ENCODE data around the gene NRG4. TPM values are rescaled to one million over a fixed set of nuclear protein-coding genes. Genes with fewer than 3 reads are reported as not detected.
"Not testable (repeated sequence)": the region's sequence is repeated elsewhere in the genome, so short reads cannot be mapped to it uniquely, and the experiment has no call there.

Gene NRG4, protein sequence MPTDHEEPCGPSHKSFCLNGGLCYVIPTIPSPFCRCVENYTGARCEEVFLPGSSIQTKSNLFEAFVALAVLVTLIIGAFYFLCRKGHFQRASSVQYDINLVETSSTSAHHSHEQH
- not detected in 2 replicates for total RNA-seq (2014; rRNA removed; shearing (Covaris generic))

DNA sequence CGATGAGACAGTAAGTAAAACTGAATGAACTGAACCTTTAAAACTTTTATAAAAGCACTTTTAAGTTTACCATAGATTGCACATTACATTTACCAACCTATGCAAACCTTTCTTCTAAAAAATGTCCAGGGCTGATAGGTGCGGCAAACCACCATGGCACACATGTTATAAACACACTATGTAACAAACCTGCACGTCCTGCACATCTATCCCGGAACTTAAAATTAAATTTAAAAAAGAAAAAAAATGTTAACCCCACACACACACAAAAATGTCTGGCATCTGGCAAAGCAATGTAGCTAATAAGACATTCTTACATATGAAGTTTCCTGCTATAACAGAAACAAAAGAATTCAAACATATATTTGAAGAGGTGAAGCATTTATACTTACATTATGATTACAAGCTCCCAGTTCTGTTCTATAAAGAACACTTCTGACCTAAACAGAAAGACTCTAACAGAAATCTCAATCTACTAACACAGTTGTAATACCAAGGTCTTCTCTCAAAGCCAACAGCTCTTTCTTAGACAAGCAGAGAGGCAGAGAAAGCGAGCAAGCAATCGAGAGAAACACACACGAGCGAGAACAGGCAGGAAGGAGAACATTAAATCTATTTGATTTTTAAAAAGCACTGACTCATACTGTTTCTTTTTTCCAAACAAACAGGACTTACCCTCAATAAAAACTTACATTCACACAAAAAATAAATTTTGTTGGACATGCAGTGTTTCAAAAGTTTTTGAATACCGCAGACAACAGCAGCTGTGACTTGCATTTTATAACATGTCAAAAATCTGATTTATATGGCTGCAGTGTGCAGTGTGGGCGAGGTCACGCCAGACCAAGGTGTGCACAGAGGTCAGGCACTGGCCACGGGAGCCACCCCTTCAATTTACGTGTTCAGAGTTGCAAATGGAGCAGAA is at the start of gene NRG4:
Gene NRG4 (minus strand): TSS at position 798 of the 925 bp plus-strand sequence. CDS start 1,194 bp downstream, outside the sequence.
- Histone ChIP-seq H3K27me3 (replicated peaks) (no peaks in the 10 kb centered on the region; the same call in 1 of the 2 replicates), H3K4me3 (no peak within 1 kb of the TSS), H3K36me3 (no peaks in the 10 kb centered on the region), H3K27ac (no peak within 1 kb of the TSS), H3K9me3 (replicated peaks) (no peaks in the 10 kb centered on the region), H3K4me1 (replicated peaks) (no peaks in the 10 kb centered on the region)
- peak in 1 of 2 experiments; percentile 28 for DNase-seq (ENCODE audit: low read depth in 1 of 2, low spot score in 2 of 2)

DNA sequence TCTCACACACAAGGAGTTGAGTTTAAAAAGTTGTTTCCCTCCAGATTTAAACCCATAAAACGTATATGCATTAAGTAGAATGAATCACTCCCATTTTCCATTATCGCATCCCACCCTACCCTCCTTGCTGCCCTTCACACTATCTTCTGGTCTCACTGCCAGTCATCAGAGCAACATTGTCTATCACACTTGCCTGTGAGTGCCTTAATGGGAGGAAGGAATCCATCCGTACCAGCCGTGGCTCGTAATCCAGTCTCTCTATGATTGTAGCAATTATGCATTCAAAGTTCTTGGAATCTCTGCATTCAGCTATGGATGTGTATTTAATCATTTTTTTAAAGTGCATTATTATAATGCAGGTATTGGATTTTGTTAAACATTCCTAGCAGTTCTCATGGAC is 49.5 kb upstream of the NRG4 start:
- Histone ChIP-seq H3K4me3 (no peak overlapping the region), H3K4me1 (replicated peaks) (peaks cover 14% of the 10 kb centered on the region), H3K27ac (no peak overlapping the region), H3K9me3 (replicated peaks) (no peaks in the 10 kb centered on the region), H3K36me3 (no peaks in the 10 kb centered on the region), H3K27me3 (replicated peaks) (peaks cover 61% of the 10 kb centered on the region)
- DNase-seq (ENCODE audit: low read depth in 1 of 2, low spot score in 2 of 2): no peak

DNA sequence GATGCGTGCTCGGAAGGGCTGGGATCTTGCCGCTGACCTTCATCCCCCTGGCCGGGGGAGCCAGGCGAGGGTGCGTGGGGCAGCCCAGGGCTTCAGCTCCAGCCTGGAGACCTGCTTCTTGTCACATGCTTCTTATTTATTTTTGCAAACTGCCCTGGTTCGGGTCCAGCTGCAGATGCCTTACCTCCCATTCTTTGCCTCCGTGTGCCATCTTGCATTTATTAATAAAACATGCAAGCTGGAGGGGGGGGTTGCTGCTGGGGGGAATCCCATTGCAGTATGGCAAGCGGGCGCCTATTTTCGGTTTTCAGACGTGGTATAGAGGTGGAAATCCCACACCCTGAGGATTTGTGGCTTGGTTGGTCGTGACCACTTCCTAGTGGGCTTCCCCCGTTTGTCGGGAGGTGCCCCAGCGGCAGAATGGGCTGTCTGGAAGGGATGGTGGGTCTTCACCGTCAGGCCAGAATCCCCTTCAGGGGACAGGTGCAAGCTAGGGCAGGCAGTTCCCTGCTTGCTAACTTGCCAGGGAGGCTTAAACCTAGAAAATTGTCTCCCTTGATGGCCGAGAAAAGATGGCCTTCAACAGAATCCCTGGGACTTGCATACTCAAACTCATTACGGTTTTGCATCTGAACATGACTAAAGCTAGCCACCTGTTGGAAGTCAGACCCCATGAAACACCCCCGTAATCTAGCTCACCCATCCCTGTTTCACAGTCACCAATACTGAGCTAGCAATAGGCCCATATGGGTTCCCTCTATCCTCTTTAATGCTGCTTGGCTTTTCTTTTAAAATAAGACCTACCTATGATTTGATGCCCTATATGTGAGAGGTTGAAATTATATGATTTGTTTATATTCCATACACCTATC is 48.1 kb upstream of the NRG4 start:
- no peaks in the 10 kb centered on the region for H3K36me3 ChIP-seq
- peaks cover 19% of the 10 kb centered on the region for H3K4me1 ChIP-seq (replicated peaks)
- H3K27ac ChIP-seq: no peak overlapping the region
- H3K4me3 ChIP-seq: peak overlapping the region; percentile 43
- no peaks in the 10 kb centered on the region for H3K9me3 ChIP-seq (replicated peaks)
- H3K27me3 ChIP-seq (replicated peaks): peaks cover 60% of the 10 kb centered on the region
- peak in 1 of 2 experiments; percentile 8 for DNase-seq (ENCODE audit: low read depth in 1 of 2, low spot score in 2 of 2)

DNA sequence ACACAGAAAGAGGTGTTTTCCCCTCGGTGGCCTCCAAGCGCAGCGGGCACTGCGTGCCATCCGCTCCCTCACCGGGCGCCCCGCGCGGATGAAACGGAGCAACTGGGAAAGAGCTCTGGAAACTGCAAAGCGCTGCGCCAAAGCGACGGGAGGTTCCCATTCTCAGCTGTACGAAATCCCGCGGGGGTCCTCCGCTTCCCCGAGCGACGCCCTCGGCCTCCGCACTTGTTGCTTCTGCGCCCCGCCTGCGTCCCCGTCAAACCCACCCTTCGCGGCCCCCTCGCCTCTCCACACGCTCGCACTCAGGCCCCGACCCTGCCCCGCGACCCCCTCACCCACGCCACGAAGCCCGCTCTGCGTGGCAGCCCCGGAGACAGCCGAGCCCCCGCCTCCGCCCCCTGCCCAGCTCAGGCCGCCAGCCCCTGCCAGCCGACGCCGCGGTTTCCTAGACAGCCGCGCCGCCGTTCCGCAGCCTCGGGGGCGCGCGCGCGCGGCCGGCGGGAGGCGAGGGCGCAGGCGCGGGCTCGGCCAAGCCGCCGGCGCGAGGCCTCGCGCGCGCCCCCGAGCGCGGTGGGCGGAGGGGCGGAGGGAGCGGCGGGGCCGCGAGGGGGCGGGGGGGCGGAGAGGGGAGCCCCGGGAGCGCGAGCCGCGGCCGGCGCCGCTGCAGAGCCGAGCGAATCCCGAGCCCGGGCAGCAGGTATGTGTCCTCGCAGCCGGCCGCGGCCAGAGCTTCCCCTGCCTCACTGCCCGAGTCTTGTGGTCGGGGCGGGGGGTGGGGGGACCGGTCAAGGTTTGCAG is 47.3 kb upstream of the NRG4 start, which contains the start of gene TMEM266:
Gene TMEM266 (plus strand): TSS at position 666 of the 798 bp plus-strand sequence. CDS start 74,279 bp downstream, outside the sequence.
- peaks cover 56% of the 10 kb centered on the region for H3K27me3 ChIP-seq (replicated peaks)
- no peaks in the 10 kb centered on the region for H3K36me3 ChIP-seq
- peaks cover 27% of the 10 kb centered on the region for H3K4me1 ChIP-seq (replicated peaks)
- no peak within 1 kb of the TSS for H3K27ac ChIP-seq
- no peaks in the 10 kb centered on the region for H3K9me3 ChIP-seq (replicated peaks)
- no peak for DNase-seq (ENCODE audit: low read depth in 1 of 2, low spot score in 2 of 2)
- H3K4me3 ChIP-seq: peak within 1 kb of the TSS; percentile 43

DNA sequence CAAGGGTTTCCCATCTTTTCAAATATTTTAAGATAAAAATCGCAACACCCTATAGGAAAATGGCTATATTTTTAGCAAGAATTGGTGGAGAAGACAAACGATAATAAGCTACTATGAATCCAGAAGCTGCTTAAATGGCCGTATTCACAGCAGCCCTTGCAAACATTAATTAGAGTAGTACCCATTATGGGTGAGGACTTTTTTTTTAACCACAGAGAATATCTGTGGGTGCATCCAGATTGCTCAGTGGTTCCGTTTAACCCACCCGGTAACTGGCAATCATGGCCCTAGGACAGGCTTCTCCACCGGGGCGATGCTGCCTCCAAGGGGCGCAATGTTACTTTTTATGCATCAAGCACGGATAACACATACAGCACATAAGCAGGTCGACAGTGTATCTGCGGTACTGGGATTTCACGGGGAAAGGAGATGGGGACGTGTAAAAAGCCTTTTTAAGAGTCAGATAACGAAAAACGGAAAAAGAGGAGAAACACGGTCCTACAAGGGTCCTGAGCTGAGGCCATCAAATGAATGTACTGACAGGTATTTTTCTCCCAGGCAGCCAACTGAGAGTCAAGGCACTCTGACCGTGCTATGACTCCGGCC is 46.6 kb upstream of the NRG4 start:
- Histone ChIP-seq H3K4me1 (replicated peaks) (peaks cover 33% of the 10 kb centered on the region), H3K27me3 (replicated peaks) (peaks cover 51% of the 10 kb centered on the region), H3K4me3 (peak overlapping the region; percentile 43), H3K27ac (no peak overlapping the region), H3K9me3 (replicated peaks) (no peaks in the 10 kb centered on the region; the same call in 1 of the 2 replicates), H3K36me3 (no peaks in the 10 kb centered on the region)
- DNase-seq (ENCODE audit: low read depth in 1 of 2, low spot score in 2 of 2): peak in 1 of 2 experiments; percentile 24

DNA sequence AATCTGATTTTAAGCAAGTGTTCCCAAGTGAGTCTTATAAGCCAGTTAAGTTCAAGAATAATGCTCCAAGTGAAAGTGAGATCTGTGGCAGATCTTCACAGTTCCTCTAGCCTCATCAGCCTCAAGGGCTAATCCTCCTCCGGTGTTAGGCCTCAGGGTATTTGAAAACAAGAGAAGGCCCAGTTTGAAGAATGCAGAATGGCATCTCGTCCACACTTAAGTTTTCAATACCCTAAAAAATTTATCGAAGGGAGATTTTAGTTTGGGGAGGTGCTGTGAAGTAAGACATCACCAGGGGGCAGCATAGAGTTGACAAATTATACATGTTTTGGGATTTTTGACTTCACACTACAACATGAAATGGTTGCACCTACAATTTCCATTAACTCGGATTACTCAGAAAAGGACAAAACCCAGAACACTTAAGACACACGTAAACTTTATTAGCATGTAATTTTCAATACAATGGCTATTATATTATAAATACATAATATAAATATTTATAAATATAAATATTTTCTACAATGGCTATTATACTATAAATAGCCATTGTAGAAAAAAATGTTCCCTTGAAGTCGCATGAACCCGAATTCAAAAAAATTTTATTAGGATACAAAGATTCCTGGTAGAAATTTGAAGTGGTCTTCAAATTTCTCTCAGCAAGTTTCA is 45.2 kb upstream of the NRG4 start:
- Histone ChIP-seq H3K36me3 (no peaks in the 10 kb centered on the region), H3K27me3 (replicated peaks) (peaks cover 48% of the 10 kb centered on the region), H3K4me1 (replicated peaks) (peaks cover 33% of the 10 kb centered on the region), H3K27ac (no peak overlapping the region), H3K9me3 (replicated peaks) (no peaks in the 10 kb centered on the region; the same call in 1 of the 2 replicates), H3K4me3 (no peak overlapping the region)
- DNase-seq (ENCODE audit: low read depth in 1 of 2, low spot score in 2 of 2): peak in 1 of 2 experiments; percentile 26

DNA sequence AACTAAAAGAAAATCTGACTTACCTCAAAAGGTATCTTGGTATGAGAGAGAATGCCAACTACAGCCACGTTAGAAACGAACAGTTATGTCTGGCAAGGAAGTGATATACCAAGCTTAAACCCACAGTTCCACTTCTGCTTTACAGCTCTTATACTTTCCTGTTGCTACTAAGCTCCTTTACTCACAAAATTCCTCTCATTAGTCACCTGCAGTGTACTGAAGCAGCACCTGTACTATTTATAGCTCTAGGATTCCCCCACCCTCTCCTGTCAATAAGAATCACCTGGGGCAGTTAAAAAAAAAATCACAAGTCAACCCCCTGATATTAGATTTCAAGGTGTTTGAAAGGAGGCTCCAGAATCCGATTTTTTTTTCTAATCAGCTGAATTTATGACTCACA is 44.7 kb upstream of the NRG4 start:
- Histone ChIP-seq H3K9me3 (replicated peaks) (no peaks in the 10 kb centered on the region; the same call in 1 of the 2 replicates), H3K36me3 (no peaks in the 10 kb centered on the region), H3K4me1 (replicated peaks) (peaks cover 33% of the 10 kb centered on the region), H3K27me3 (replicated peaks) (peaks cover 43% of the 10 kb centered on the region), H3K27ac (no peak overlapping the region), H3K4me3 (no peak overlapping the region)
- DNase-seq (ENCODE audit: low read depth in 1 of 2, low spot score in 2 of 2): no peak

DNA sequence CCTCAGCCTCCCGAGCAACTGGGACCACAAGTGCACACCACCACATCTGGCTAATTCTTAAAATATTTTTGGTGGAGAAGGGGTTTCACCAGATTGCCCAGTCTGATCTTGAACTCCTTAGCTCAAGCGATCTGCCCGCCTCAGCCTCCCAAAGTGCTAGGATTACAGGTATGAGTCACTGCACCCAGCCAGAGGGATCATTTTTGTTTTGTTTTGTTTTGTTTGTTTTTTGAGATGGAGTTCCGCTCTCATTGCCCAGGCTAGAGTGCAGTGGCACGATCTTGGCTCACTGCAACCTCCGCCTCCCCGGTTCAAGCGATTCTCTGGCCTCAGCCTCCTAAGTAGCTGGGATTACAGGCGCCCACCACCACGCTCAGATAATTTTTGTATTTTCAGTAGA is 42.0 kb upstream of the NRG4 start:
- Histone ChIP-seq H3K27me3 (replicated peaks) (peaks cover 23% of the 10 kb centered on the region), H3K4me1 (replicated peaks) (peaks cover 26% of the 10 kb centered on the region)
- H3K36me3 ChIP-seq; H3K9me3 ChIP-seq (replicated peaks); DNase-seq (ENCODE audit: low read depth in 1 of 2, low spot score in 2 of 2); H3K27ac ChIP-seq; H3K4me3 ChIP-seq: not testable (repeated sequence)

DNA sequence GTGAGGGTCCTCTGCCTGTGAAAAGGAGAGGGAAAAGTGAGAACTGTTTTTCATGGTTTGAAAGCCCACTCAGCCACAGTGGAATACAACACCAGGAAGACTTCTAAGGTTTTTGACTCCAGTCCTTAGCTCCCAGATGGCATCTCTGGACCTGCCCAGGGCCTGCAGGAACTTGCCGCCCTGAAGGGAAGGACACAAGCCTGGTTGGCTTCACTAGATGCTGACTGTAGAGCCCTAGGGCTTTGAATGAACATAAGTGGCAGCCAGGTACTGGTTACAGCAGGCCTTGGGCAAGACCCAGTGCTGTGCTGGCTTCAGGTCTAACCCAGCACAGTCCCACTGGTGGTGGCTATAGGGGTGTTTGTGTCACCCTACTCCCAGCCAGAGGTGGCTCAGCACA is 26.3 kb upstream of the NRG4 start:
- Histone ChIP-seq H3K4me1 (replicated peaks) (no peaks in the 10 kb centered on the region), H3K4me3 (no peak overlapping the region), H3K36me3 (no peaks in the 10 kb centered on the region), H3K27me3 (replicated peaks) (no peaks in the 10 kb centered on the region), H3K27ac (no peak overlapping the region), H3K9me3 (replicated peaks) (no peaks in the 10 kb centered on the region; the same call in 1 of the 2 replicates)
- no peak for DNase-seq (ENCODE audit: low read depth in 1 of 2, low spot score in 2 of 2)

DNA sequence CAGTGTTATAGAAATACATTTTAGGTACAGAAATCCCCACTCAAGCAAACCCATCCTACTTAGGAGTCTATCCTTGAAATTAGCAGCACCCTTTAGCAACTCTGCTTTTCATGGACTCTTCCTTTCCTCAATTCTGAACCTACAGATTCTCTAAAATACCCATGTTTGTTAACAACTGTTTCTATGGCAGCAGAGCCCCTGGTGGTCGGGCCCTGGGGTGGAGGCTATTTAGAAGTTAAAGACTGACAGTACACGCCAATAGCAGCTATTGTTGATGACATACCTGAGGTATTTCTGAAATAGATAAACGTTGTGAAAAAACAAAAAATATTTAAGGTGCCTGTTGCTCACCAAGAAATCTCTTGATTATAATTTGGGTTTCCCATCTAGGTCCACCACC is 23.4 kb upstream of the NRG4 start:
- Histone ChIP-seq H3K27me3 (replicated peaks) (no peaks in the 10 kb centered on the region), H3K36me3 (no peaks in the 10 kb centered on the region), H3K4me3 (no peak overlapping the region), H3K9me3 (replicated peaks) (no peaks in the 10 kb centered on the region; the same call in 1 of the 2 replicates), H3K27ac (no peak overlapping the region), H3K4me1 (replicated peaks) (no peaks in the 10 kb centered on the region)
- DNase-seq (ENCODE audit: low read depth in 1 of 2, low spot score in 2 of 2): no peak

DNA sequence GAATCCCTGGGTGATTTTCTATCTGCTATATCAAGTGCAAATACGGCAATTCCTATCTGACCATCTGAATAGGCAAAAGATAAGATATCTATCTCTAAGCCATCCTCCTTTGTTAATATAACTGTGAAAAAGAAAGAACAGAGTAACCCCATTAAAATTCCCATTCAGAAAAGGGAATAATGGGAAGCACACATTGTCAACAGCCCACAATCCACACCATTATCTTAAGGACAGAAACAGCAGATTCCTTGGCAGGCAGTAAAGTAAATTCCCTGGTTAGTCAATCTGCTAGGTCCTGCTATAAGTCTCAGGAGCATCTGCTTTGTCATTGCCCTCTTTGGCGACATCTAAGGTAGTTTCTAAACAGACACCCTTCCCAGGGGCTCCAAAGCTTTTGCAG is 21.9 kb upstream of the NRG4 start:
- Histone ChIP-seq H3K27ac (no peak overlapping the region), H3K27me3 (replicated peaks) (no peaks in the 10 kb centered on the region), H3K4me1 (replicated peaks) (no peaks in the 10 kb centered on the region), H3K4me3 (no peak overlapping the region), H3K9me3 (replicated peaks) (no peaks in the 10 kb centered on the region; the same call in 1 of the 2 replicates), H3K36me3 (no peaks in the 10 kb centered on the region)
- no peak for DNase-seq (ENCODE audit: low read depth in 1 of 2, low spot score in 2 of 2)

DNA sequence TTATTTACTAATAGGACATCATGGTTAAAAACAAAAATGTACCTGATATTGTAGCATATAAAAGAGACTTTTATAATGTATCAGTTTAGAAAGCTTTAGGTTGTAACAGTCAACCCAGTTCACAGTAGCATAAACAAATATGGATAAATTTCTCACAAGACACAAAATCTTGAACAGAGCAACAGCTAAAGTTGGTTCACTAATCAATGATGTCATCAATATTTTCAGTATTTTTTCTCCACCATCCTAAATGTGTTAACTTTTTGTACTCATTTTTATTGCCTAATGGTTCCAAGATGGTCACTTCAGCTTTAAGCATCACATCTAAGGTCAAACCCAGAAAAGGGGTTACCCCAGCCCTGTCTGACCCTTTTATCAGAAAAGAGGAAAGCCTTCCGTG is 21.2 kb upstream of the NRG4 start:
- Histone ChIP-seq H3K4me1 (replicated peaks) (no peaks in the 10 kb centered on the region), H3K4me3 (no peak overlapping the region), H3K9me3 (replicated peaks) (no peaks in the 10 kb centered on the region; the same call in 1 of the 2 replicates), H3K27ac (no peak overlapping the region), H3K36me3 (no peaks in the 10 kb centered on the region), H3K27me3 (replicated peaks) (no peaks in the 10 kb centered on the region)
- no peak for DNase-seq (ENCODE audit: low read depth in 1 of 2, low spot score in 2 of 2)

Measured in SJSA1 (cell line).